NCI-H1092 treated with DMSO at 0.1 percent for 48 hours (cell line): ENCODE results near the gene CHI3L2.

Source experiments
- DNase-seq: peaks from one replicate; lab custom pipeline; 2025; lab: John Stamatoyannopoulos, UW

Gene CHI3L2, protein sequence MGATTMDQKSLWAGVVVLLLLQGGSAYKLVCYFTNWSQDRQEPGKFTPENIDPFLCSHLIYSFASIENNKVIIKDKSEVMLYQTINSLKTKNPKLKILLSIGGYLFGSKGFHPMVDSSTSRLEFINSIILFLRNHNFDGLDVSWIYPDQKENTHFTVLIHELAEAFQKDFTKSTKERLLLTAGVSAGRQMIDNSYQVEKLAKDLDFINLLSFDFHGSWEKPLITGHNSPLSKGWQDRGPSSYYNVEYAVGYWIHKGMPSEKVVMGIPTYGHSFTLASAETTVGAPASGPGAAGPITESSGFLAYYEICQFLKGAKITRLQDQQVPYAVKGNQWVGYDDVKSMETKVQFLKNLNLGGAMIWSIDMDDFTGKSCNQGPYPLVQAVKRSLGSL

DNA sequence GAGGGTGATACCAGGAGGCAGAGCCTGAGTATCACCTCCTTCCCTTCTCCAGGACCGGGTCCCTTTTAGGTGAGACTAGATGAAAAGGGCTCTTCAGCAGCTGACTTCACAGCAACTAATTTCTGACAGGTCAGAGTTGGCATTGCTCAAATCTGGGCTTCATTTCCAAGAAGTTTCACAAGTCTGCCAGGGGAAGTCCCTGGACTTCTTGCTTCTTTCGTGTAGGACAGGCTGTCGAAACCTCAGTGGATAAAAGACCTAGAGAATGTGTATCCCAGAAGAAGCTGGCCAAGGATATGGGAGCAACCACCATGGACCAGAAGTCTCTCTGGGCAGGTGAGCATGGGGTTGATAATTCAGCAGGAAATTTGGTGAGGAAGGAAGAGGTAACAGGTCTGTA is at the start of gene CHI3L2:
CHI3L2 (plus strand) TSS at position 280 of the 400 bp plus-strand sequence; CDS start at position 297, 17 bp downstream.
- no peak for DNase-seq

DNA sequence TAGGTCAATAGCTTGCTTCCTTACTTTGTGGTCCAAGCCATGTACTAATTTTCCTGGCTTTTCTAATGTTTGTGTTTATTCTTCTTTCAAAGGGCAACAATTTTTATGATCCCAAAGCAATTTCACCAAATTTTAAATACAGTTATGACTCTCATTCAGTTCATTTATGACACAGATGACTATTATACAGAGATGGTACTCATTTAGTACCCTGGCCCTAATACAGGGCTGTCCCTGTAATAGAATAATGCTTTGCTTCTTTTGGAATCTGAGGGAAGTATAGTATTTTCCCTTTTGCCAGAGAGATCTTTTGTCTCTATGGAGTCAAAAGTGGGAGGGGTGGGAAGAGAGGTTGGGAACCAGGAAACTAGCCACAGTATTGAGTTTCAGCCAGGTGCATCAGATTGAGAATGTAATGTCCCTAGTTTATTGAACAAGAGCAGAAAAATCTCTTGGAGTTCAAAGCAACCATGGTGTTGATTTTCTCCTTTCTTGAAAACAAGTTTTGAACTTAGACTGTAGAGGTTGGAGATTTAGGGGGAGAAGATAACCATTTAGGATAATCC is 47.5 kb upstream of the CHI3L2 start:
- no peak for DNase-seq

DNA sequence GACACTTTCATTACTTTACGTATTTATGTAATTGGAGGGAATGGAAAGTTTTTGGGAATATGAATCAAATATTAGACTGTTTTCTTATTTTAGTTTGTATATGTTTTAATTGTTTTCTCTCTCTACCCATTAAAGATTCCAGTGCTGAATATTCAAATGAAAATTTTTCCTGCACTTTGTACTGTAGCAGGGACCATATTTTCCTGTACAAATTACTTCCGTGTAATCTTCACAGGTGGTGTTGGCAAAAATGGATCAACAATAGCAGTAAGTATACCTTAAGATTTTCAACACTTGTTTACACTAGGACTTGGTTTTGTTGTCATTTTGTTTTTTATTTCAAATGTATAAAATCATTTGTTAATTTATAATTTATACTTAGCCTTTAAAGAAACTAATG is 45.5 kb upstream of the CHI3L2 start:
- DNase-seq = no peak

DNA sequence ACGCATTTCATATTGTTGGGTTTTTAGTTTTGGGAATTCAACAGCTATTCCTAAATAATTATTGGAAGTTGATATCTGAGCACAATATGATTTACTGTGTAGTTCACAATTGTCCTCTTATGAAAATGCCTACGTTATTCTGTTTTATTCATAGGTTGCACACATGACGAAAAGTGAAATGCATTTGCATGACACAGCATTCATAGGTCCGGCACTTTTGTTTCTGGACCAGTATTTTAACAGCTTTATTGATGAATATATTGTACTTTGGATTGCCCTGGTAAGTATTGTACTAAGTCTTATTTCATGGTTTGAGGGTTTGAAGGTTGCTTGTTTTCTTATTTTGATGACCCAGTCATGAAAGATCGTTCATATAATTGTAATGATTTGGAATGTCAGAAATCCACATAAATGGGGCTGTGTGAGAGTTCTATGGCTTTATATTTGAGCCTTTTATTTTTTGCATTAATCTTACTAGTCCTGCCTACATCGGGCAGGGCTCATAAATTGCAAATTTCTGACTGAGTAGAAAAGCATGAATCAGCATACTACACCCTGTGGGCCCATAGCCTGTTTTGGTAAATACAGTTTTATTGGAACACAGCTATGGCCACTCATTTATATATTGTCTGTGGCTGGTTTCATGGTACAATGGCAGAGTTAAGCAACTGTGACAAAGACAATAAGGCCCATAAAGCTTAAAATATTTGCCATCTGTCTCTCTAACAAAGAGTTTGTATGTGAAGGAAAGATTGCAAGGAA is 44.0 kb upstream of the CHI3L2 start:
- no peak for DNase-seq

DNA sequence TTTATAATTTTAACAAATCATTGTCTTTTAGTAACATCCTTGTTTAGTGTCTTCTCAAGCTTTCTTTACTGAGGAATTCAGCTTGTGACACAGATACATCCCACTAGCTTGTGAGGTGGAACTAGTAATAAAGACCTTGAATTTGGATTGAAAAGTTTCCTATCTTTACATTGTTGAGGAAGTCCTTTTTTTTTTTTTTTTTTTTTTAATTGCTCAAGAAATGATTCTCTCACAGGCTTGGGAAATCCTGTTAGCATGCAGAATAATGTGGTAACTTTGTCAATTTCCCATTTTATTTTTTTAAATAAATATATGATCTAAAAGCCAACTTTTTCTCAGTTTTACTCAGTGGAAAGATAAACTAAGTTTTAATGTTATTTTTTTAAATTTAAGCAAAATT is 42.9 kb upstream of the CHI3L2 start:
- DNase-seq = no peak

DNA sequence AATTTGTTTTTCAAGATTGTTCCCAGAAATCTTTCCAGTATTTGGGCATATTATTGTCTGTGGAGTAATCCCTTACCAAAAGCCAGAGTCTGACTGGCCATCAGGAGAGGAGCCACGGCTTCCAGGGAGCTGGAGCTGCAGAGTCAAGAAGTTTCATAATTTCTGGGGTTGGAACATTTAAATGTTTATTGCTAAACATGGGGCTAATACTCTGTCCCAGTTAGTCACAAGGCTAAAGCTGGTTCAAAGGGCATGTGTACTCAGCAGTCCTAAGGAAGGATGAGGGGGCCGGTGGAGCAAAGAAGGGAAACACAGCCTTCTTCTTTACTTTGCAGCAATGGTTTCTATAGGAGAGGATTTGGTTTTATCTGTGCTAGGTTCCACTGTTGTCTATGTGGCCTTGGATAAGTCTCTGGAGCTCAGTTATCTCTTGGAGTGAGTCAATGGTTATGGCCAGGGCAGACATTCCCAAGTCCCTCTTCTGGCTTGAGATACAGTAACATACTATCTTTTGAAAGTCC is 36.5 kb upstream of the CHI3L2 start:
- DNase-seq = no peak

DNA sequence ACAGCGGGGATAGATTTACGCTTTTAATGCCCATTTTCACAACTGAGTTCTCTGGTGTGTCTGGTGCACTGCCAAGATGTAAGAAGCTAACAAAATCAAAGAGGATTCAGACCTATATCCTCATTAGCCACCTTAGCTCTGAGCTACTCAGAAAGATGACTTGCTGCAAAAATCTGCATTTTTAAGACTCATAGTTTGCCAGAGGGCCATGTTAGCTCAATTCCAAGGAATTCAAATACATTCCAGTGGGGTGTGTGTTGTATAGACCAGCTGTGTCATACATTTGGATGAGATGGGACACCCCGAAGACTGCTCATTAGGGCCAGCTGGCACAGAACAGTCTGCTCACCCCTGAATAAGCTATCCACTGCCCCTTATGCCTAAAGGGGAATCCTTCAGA is 36.0 kb upstream of the CHI3L2 start:
- DNase-seq = no peak

DNA sequence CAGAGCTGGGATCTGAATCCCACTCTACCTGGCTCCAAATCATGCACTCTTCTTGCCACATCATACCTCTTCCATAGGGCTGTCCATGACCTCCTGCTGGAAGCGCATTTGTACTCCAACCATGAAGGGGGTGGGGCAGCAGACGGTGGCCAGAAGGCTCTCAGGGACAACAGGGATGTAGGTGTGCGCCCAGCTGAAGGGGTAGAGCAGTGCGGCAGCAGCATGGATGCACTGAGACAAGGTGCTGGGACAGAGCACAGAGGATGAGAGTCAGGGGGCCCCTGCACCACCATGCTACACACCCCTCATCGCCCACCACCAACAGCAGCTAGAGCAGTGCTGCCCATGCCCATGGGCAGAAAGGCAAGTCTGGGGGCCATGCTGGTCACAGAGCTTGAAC is 35.4 kb upstream of the CHI3L2 start:
- DNase-seq = no peak

DNA sequence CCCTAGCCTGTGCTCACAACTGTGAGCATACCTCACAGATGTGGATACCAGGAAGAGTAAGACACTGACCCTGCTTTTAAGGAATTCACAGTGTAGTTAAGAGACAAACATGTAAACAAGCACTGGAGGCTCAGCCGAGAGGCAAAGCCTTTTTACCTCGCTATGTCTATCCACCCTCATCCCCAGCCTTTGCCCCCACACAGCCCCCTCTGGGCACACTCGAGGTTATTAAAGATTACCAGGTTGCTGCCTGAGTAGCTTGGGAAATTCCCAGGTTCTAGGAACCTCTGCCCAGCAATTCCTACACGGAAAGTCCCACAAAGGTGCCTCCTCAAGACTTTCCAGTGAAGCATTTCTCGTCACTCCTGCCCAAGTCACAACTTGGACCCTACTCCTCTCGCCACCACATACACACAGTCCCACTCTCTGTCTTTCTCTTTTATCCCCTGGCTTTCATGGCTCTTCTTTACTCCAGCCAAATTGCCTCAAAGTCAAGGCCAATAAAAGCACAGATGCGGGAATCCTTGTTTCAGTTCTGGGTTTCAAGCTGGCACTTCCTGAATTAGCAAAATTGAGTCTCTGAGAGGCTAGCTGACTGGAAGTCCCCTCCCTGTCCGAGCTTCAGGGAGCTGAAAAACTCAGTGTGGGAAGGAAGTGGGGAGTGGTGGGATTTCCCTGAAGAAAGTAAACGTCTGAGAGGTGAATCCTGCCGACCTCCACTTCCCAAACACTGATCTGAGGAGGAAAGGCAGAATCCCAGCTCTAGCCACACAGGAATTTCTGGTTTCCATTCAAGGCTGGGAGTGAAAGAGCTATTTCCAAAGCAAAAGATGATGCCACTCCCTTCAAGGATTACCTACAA is 34.6 kb upstream of the CHI3L2 start:
- DNase-seq = no peak

DNA sequence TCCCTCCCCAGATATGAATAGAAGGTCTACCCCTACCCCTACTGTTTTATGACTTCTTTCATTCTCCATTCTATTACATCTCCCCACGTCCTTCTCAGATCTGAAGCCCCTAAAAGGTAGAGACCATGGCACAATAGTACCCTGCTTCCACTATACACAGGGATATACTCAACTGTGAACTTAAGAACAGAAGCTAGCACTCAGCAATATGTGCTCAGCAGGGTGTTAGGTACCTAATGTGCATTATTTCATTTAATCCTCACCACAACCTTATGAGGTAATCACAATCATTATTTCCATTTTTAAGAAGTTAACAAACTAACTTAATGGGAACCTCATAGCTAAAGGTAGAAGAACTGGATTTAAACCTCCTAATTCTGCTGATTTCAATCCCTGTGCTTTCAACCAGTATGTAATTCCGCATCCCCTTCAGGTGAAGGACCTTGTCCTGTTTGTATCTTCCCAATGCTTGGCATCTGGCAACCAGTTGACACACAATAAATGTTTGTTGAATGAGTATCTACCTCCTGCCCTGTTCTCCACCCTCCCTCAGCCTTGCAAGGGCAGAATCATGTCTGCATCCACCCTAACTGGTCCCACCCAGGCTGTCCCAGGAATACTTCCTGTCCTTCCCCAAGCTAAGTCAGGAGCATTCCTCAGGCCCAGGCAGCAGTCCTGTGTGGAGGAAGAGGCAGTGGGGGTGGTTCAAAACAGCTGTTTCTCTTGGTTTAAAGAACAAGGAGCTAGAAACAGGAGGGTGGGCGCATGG is 33.6 kb upstream of the CHI3L2 start:
- no peak for DNase-seq

DNA sequence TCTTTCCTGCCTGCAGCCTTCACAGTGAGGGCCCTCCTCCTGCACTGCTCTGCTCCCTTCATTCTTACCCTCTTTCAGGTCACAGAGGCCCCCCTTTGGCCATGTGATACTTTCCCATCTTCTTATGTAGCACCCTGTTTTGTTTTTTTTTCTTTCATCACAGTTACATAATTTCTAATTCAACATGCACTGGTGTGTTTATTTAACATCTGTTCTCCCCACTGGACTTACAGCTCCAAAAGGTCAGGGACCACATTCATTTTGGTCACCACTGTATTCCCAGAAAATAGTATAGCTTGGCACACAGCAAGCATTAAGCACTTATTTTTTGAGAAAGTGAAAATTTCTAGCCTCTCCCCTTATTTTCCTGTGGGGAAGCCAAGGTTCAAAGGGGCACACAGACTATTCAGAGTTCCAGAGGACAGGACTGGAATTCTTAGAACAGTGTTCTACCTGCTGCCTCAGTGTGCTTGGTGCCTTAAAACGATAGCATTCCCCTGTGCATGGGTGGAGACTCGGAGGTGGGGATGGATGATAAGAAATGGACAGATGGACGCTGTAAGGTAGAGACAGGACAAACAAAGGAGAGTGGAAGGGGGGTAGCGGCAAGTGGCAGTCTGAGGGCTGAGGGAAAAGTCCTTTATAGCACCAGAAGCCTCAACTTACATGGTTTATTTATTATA is 32.4 kb upstream of the CHI3L2 start:
- DNase-seq = no peak

DNA sequence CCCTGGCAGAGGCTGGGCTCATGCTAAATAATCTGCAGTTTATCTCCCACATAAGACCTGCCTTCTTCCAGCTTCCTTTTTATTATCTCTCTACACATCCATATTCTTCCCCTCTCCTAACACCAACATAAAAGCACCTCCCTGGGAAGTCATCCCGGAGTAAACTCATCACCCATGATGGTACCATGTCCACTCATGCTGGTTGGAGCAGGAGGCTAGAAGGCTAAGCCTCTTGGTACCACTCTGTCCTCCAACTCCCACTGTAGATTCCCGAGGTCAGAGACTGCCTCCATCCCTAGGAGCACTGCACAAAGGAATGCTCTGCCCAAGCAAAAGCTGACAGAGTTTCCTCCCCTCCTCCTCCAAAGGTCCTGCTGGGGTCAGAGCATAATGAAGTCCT is 31.3 kb upstream of the CHI3L2 start:
- no peak for DNase-seq

DNA sequence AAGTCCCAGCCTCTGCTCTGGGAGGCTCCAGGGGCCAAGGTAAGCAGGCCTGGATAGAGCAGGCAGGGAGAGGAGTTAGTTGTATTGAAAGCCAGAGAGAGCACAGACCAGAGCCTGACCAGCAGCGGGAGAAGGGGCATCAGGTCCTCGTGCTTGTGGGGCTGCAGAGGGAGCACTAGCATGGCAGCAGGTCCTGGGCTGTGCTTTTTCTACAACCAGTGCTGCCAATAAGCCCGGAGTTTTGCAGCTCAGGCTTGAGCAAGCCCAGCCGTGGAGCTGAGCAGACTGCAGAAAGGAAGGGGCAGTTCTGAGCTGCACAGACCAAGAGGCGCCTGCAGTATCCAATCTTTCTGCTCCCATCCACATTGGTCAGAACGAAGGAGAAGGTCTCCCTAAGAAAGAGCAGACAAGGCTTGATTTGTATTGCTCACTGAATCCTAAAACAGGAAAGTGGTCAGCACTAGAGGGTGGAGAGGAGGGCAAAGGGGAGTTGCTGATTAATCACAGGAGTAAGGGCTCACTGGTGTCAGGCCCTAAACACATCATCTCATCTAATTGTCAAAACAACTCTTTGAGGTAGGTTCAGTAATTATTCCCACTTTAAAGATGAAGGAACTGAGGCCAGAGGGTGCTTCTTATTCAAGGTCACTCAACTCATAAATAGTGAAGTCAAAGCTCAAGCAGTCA is 29.8 kb upstream of the CHI3L2 start:
- DNase-seq = no peak

DNA sequence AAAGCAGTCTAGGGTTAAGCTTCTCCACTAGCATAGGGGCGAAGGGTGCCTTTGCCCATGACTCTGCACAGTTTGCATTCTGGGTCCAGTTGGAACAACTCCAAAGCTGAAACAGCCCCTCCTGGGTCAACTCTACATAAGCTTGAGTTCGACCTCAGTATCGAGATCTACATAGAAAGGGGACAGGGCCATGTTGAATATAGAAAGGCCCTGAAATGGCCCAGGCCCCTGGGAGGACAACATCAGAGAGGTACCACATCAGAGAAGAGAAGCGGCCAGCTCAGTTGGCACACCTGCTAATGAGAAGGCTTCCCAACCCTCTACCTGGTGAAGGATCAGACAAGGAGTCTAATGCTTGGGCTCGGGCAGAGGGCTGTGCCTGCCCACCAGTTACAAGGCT is 28.7 kb upstream of the CHI3L2 start:
- DNase-seq = no peak

DNA sequence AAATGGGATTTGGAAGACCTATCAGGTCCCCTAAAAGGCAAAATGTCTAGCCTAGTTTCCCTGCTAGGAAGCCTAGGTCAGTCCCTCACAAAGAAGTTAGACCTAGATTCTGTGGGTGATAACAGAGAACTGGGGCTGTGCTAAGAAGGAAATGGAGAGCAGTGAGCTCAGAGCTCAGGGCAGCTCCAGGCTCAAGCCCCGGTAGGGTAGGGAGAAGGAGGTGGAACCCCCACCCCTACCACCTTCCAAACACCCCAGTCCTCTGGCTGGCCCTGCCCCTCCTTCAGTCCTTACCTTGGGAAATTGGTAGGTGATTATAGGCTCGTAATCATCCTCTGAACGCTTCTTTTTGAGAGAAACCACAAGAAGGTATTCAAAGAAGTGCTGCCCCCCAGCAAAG is 28.2 kb upstream of the CHI3L2 start:
- DNase-seq = no peak

DNA sequence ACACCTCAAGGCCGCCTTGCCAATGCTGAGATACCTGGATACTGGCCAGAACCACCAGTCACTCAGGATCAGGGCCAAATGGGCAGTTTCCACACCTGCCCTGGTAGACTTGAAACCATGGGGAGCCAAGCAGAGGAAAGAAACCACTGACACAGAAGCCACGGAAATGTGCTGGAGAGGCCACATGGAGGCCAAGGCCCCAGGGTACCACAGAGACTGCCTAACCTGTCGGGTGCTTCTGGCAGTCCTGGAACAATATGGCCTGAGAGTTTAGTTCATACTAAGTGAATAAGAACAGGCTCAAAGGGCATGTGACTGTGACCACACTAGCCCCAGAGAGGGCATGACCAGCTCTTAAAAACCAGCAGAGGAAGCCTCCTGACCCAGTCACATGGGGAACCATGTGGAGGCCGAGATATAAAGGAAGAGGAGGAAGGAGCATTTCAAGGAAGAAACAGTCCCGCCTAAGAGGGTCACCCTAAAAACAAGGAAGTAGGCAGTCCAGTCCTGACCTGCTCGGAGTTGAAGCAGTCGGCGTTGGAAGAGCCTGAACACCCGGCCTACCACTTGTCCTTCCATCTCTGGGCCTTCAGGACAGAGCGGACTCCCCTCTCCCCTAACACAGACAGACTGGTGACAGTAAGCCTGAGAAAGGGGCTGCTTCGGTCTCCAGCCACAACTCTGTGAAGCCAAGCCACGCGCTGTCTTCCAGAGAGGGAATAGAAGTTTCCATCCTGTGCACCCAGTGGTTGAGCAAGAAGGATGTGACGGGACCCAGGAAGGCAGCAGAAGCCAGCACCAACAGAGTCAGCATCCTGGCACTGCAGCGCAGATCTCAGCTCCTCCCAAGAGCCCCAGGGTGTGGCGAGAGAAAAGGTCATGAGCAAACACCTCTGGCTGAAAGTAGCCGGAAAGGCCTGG is 27.4 kb upstream of the CHI3L2 start, which contains the start of gene DENND2D:
DENND2D (minus strand) TSS at position 766 of the 921 bp plus-strand sequence; CDS start at position 579, 187 bp downstream.
- no peak for DNase-seq

DNA sequence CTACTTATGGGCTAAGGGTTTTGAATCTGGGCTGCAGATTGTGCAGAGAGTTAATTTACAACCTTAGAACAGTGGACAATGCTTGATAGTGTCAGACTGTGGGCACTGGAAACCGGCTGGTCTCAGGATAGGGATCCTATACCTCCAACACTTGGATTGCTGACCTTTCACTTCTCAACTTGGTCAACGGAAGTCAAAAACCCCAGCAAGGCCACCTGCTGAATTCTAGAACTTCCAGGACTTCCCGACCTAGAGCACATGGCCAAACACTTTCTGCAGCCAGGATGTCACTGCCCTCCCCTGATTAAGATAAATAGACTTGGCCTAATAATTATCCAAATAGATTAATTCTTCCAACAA is 26.7 kb upstream of the CHI3L2 start:
- DNase-seq = no peak

DNA sequence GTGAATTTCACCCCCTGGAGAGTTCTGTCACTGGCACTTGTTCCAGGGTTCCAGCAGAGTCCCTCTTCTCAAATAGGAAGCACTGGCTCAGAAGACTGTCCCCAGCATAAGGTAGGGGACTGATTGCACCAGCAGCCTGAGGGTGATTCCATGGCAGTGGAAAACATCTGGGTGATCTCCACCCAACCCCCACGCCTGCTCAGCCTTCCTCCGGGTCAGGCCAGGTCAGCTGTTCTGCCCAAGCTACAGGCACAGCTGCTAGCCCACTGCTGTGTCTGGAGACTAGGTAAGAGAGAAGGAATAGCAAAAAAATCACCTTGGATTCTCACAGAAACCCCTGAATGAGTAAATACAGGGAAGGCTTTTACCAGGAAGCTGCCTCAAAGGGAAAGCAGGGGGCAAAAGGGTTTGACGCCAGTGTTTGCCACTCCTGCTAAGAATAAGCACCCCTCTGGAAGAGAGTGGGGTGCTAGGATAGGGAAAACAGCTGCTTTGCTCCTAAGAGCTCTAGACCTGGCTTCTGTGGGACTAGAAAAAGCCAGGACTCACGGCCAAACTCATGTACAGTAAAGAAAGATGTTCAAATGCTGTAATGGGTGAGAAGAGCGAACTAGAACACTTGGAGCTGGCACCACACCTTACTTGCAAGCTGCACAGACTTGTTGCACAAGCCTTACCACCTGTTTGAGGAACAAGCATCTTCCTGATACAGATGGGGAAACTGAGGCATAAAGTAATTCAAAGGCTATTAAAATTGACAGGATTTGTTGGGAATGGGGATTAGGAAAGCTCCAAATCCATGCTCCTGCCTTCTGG is 26.0 kb upstream of the CHI3L2 start:
- DNase-seq = no peak
